ENCODE results near the gene CYP21A2. TPM values are rescaled to one million over a fixed set of nuclear protein-coding genes. Genes with fewer than 3 reads are reported as not detected.

The CYP21A2 gene
- polyA plus RNA-seq, 1 experiment = 0.29 TPM

DNA sequence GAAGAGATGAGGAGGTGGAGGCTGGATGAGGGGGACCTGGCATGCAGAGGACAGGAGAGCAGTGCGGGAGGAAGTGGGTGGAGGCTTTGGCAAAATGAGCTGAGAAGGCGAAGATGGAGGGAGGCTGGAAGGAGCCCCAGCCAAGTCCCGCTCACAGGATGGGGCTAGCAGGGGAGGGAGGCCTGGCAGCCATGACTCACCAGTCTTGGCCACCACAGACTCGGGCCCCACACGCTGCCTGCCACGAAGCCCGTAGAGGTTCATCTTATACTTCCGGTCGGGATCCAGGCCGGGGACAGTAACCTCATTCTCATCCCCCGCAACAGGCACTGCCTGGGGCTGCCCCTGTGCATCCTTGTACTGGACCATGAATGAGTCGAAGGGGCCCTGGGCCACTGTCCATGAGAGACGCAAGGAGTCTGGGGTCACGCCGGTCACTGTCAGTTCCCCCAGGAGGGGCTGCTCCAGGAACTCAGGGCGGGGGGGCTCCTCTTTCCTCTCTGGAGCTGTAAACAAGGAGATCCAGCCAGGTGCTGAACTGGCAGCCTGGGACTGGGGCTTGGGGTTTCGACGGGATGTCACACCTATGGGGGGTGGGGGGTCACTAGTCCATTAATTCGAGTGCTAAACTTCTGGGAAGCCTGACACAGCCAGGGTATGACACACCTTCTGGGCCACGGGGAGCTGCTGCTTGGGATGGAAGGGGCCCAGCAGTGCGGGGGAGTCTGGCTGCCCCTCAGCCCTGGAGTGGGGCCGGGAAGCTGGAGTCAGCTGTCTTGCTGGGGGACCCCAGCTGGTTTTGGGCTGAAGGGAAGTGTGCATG lies 43.2 kb downstream of the CYP21A2 start:
- no peaks in the 10 kb centered on the region for H3K36me3 ChIP-seq (ENCODE audit: control insufficient read depth, insufficient read depth, low read length)
- peak; percentile 51 for DNase-seq (ENCODE audit: low read depth)
- H3K4me3 ChIP-seq (ENCODE audit: low read depth, low read length) = no peak overlapping the region
- POLR2A ChIA-PET = interaction anchor here (0.5 kb wide), 1 partner anchor 109 kb away, joined by 4 read pairs; the partner anchor contains the start of gene PBX2
- CTCF ChIA-PET = interaction anchor here (1.2 to 1.4 kb wide), 2 partner anchors 15 to 32 kb away, joined by 3 read pairs; no protein-coding TSS in a partner anchor
- TF ChIP-seq, protein P1, sequence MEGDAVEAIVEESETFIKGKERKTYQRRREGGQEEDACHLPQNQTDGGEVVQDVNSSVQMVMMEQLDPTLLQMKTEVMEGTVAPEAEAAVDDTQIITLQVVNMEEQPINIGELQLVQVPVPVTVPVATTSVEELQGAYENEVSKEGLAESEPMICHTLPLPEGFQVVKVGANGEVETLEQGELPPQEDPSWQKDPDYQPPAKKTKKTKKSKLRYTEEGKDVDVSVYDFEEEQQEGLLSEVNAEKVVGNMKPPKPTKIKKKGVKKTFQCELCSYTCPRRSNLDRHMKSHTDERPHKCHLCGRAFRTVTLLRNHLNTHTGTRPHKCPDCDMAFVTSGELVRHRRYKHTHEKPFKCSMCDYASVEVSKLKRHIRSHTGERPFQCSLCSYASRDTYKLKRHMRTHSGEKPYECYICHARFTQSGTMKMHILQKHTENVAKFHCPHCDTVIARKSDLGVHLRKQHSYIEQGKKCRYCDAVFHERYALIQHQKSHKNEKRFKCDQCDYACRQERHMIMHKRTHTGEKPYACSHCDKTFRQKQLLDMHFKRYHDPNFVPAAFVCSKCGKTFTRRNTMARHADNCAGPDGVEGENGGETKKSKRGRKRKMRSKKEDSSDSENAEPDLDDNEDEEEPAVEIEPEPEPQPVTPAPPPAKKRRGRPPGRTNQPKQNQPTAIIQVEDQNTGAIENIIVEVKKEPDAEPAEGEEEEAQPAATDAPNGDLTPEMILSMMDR (IDR thresholded peaks at IDR 0.05; ENCODE audit: insufficient read depth, low read depth, low read length) = no peak
- peaks cover 8% of the 10 kb centered on the region for H3K27me3 ChIP-seq (ENCODE audit: control insufficient read depth, insufficient read depth, low read length)

DNA sequence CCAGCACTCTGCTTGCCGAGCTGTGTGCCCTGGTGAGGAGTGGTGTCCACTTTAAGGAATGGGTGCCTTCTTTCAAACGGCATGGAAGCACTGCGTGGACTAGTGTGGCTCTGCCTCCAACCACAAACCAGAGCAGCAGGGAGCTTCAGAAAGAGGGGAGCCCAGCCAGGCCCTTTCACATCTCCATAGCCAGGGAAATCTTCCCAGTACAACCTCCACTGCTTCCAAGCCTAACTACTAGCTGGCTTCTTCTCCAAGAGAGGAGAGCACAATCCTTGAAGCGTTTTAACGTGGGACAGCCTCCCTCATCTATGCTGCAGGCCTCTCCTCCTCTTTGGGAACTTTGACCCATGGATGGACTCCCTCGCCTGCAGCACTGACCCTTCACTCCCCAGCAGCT lies 44.3 kb downstream of the CYP21A2 start:
- TF ChIP-seq, protein P1 (IDR thresholded peaks at IDR 0.05; ENCODE audit: insufficient read depth, low read depth, low read length) = no peak
- H3K36me3 ChIP-seq (ENCODE audit: control insufficient read depth, insufficient read depth, low read length) = no peaks in the 10 kb centered on the region
- ChIA-PET POLR2A (no interaction called here), CTCF (interaction anchor here (0.8 to 1.9 kb wide), 5 partner anchors 14 to 113 kb away, joined by 3 to 6 read pairs (median 5); no protein-coding TSS in a partner anchor)
- H3K27me3 ChIP-seq (ENCODE audit: control insufficient read depth, insufficient read depth, low read length) = peaks cover 8% of the 10 kb centered on the region
- H3K4me3 ChIP-seq (ENCODE audit: low read depth, low read length) = no peak overlapping the region
- no peak for DNase-seq (ENCODE audit: low read depth)

DNA sequence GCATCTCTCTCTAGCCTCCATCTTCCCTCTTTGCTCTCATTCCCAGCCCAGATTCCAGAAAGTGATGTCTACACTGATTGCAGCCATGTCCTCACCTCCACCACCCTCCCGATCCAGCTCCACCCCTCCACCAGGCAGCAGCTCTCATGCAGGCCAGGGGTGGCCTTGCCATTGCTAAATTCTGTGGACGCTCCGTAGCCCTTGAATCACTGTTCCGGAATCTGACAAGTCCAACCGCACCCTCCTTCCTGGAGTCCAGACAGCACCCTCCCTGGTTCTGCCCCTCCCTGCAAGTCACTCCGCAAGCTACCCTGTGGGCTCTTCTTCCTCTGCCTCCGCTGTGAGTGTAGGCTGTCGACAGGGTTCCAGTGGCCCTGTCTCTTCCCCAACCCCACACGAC lies 44.7 kb downstream of the CYP21A2 start:
- DNase-seq (ENCODE audit: low read depth) = peak; percentile 66
- POLR2A ChIA-PET = interaction anchor here (0.7 kb wide), 1 partner anchor 131 kb away, joined by 3 read pairs; no protein-coding TSS in a partner anchor
- H3K36me3 ChIP-seq (ENCODE audit: control insufficient read depth, insufficient read depth, low read length) = no peaks in the 10 kb centered on the region
- TF ChIP-seq, protein P1 (IDR thresholded peaks at IDR 0.05; ENCODE audit: insufficient read depth, low read depth, low read length) = no peak
- no peak overlapping the region for H3K4me3 ChIP-seq (ENCODE audit: low read depth, low read length)
- CTCF ChIA-PET = interaction anchor here (0.6 to 1.9 kb wide), 6 partner anchors 10 to 140 kb away, joined by 3 to 6 read pairs (median 4); no protein-coding TSS in a partner anchor
- H3K27me3 ChIP-seq (ENCODE audit: control insufficient read depth, insufficient read depth, low read length) = peaks cover 9% of the 10 kb centered on the region

DNA sequence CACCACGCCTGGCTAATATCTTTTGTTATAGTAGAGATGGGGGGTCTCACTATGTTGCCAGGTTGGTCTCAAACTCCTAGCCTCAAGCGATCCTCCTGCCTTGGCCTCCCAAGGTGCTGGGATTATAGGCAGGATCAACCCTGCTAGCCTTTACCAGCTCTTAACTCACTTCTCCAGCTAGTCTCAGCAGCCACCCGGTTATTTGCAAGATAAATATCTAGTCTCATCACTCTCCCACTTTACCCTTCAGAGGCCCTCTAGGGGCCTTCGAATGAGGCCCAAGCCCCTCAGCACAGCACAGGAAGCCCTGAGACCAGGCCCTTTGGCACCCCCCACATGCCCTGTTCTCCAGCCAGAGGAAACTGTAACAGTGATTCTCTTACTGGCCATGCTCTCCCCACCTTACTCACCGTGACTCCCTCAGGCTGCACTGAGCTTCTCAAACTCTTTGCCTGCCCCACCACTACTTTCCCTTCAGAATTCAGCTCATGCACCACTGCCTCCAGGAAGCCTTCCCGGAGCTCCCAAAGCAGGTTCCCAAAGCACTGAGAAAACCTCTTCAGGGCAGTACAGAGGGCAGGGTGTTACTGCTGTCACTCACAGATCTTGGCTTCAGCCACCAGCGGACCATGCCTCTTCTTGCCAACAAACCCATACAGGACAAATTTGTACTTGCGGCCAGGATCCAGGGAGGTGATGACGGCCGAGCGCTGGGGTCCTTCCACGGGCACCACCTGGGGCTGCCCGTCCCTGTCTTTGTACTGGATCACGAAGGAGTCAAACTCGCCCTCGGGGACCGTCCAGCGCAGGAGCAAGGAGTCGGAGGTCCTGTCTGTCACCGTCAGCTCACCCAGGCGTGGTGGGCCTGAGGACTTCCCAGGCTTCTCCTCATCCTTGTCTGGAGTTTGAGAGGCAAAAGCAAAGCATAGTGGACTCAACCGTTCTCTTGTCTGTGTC lies 45.9 kb downstream of the CYP21A2 start:
- POLR2A ChIA-PET = no interaction called here
- TF ChIP-seq, protein P1 (IDR thresholded peaks at IDR 0.05; ENCODE audit: insufficient read depth, low read depth, low read length) = no peak
- Histone ChIP-seq H3K36me3 (ENCODE audit: control insufficient read depth, insufficient read depth, low read length) (no peaks in the 10 kb centered on the region), H3K4me3 (ENCODE audit: low read depth, low read length) (no peak overlapping the region), H3K27me3 (ENCODE audit: control insufficient read depth, insufficient read depth, low read length) (peaks cover 19% of the 10 kb centered on the region)
- CTCF ChIA-PET = interaction anchor here (0.6 to 1.9 kb wide), 6 partner anchors 9 to 139 kb away, joined by 3 to 7 read pairs (median 3); no protein-coding TSS in a partner anchor
- no peak for DNase-seq (ENCODE audit: low read depth)

All from BJ (cell line).